Keratinocyte (primary cell): ENCODE data around the gene HOXA7. TPM values are rescaled to one million over a fixed set of nuclear protein-coding genes. Genes with fewer than 3 reads are reported as not detected.

Experiments used
- DNase-seq: peaks from one replicate; pipeline ENCODE4 v3.0.0-alpha.2; 2011; ENCODE audit warnings: low read depth, missing footprints, low spot score
- FAIRE-seq: peaks from 2 replicates; lab custom pipeline; 2011; peaks lifted over from hg19 to GRCh38; lab: Jason Lieb, UNC
- H2AFZ ChIP-seq: 2 replicates; pipeline ENCODE4 v1.6.0; 2012; ENCODE audit warnings: low read length, control low read depth, inconsistent platforms; ENCODE audit not compliant: control insufficient read depth
- H3K27ac ChIP-seq: 2 replicates; pipeline ENCODE4 v1.5.1; 2011; ENCODE audit warnings: low read length; ENCODE audit not compliant: control insufficient read depth, insufficient read depth
- H3K27me3 ChIP-seq: 3 replicates; pipeline ENCODE4 v1.6.0; 2011; ENCODE audit warnings: low read length; ENCODE audit not compliant: control insufficient read depth, insufficient read depth; ENCODE audit errors: extremely low read depth
- H3K36me3 ChIP-seq, 2 experiments: 2 replicates in 1 of 2; 3 replicates in 1 of 2; pipeline ENCODE4 v1.5.1; 2011; ENCODE audit warnings: low read length in 2 of 2, mild to moderate bottlenecking in 1 of 2; ENCODE audit not compliant: control insufficient read depth in 2 of 2, insufficient read depth in 2 of 2; ENCODE audit errors: extremely low read depth in 1 of 2
- H3K4me1 ChIP-seq: 3 replicates; pipeline ENCODE4 v1.5.1; 2011; ENCODE audit warnings: low read length; ENCODE audit not compliant: control insufficient read depth, insufficient read depth; ENCODE audit errors: extremely low read depth
- H3K4me2 ChIP-seq: 3 replicates; pipeline ENCODE4 v1.6.0; 2011; ENCODE audit warnings: low read depth, low read length; ENCODE audit not compliant: control insufficient read depth, insufficient read depth; ENCODE audit errors: extremely low read depth
- H3K4me3 ChIP-seq, 3 experiments: fragments of 200-600 bp in 1 of 3; sonication (generic) in 1 of 3; 2 replicates in 2 of 3; 3 replicates in 1 of 3; pipeline ENCODE4 v1.5.1; 2011 to 2016; ENCODE audit warnings: low read length in 3 of 3, mild to moderate bottlenecking in 3 of 3, control low read depth in 2 of 3, inconsistent platforms in 1 of 3, low read depth in 1 of 3, mixed read lengths in 1 of 3, mixed run types in 1 of 3, moderate library complexity in 1 of 3; ENCODE audit not compliant: control insufficient read depth in 2 of 3, insufficient read depth in 2 of 3; ENCODE audit errors: extremely low read depth in 1 of 3
- H3K79me2 ChIP-seq: 2 replicates; pipeline ENCODE4 v1.6.0; 2012; ENCODE audit warnings: low read length; ENCODE audit not compliant: control insufficient read depth, insufficient read depth
- H3K9ac ChIP-seq: 3 replicates; pipeline ENCODE4 v1.6.0; 2011; ENCODE audit warnings: low read length; ENCODE audit not compliant: control insufficient read depth, insufficient read depth; ENCODE audit errors: extremely low read depth
- H3K9me1 ChIP-seq: 3 replicates; pipeline ENCODE4 v1.6.0; 2011; ENCODE audit warnings: low read length; ENCODE audit not compliant: control insufficient read depth, insufficient read depth; ENCODE audit errors: extremely low read depth
- H3K9me3 ChIP-seq: 2 replicates; pipeline ENCODE4 v1.5.1; 2012; ENCODE audit warnings: low read depth, low read length; ENCODE audit not compliant: control insufficient read depth
- H4K20me1 ChIP-seq: 3 replicates; pipeline ENCODE4 v1.6.0; 2011; ENCODE audit warnings: low read length; ENCODE audit not compliant: control insufficient read depth, insufficient read depth; ENCODE audit errors: extremely low read depth
- CTCF ChIP-seq, 3 experiments: IDR thresholded peaks in 1 of 3; conservative IDR thresholded peaks in 1 of 3; optimal IDR thresholded peaks in 1 of 3; 2 replicates in 2 of 3; 3 replicates in 1 of 3; pipeline versions ENCODE3 to v1.5.1; 2011; ENCODE audit warnings: low read length in 3 of 3, mild to moderate bottlenecking in 3 of 3, moderate library complexity in 2 of 3, control low read depth in 1 of 3, inconsistent platforms in 1 of 3; ENCODE audit not compliant: insufficient read depth in 2 of 3; ENCODE audit errors: extremely low read depth in 1 of 3
- EZH2 ChIP-seq: IDR thresholded peaks from one replicate; pipeline ENCODE4 v1.6.1; 2012; ENCODE audit warnings: inconsistent platforms, mild to moderate bottlenecking, low read length, moderate library complexity
- dilution Hi-C: fragments of 300-500 bp; cut with MboI; formaldehyde crosslinking; loops from one replicate; pipeline ENCODE4 v1.7.0; 2020; ENCODE audit warnings: low sequenced_read_pairs; ENCODE audit not compliant: extremely low pct_ligation_motif_present
- polyA plus RNA-seq, 5 experiments: library from polyadenylated mRNA; depleted of rRNA in 3 of 5; stranded (reverse) in 3 of 5; stranded (forward) in 1 of 5; unstranded in 1 of 5; fragments of >200 nt; gene quantifications; 1 replicate in 1 of 5; 2 replicates in 3 of 5; 3 replicates in 1 of 5; pipeline versions ENCODE4 v1.2.1 to v1.2.3, GENCODE V29; 2011 to 2012; ENCODE audit warnings: missing spikeins in 2 of 5, low read depth in 1 of 5, low replicate concordance in 1 of 5

Gene HOXA7
- polyA plus RNA-seq, 1 donor (not counting 4 experiments of a cell fraction or from before 2014, with no cell fraction given), result 8.1 TPM

DNA sequence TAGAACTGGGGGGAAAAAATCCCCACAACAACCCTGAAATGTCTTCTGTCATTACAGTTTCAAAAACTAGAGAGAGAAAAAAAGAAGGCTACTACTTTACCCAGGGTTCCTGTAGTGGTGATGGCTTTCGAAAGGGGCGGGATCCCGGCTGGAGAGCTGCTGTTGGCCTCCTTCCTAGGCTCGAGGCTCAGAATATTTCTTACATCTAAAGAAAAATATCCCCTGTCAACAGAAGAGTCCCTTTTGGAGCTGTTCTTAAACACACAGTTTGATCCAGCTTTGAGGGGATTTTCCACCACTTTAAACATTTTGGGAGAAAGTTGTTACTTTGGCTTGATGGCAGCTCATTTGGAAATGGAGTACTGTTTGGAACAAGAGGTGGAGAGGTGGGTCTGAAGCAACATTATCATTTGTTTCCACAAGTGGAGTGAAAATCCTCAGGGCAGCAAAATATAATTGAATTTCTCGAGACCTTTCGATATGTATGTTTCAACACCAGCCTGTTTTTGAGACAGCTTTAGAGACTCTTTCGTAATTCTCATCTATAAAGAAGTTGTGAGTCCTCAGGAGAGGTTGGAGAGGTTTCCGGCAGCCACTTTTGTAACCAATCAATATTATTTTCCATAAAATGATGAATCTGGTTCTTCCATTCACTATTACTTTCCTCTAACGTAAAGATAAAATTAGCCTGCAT is 38.4 kb upstream of the HOXA7 start:
- dilution Hi-C loops, result no loop called here
- H2AFZ ChIP-seq, result no peak overlapping the region
- no peaks in the 10 kb centered on the region for H3K9me3 ChIP-seq
- H3K27ac ChIP-seq, result no peak overlapping the region
- DNase-seq, result no peak
- H3K27me3 ChIP-seq, result peaks cover 87% of the 10 kb centered on the region
- H3K4me1 ChIP-seq, result peaks cover 2% of the 10 kb centered on the region
- H4K20me1 ChIP-seq, result no peaks in the 10 kb centered on the region
- H3K4me3 ChIP-seq, result no peak overlapping the region
- no peaks in the 10 kb centered on the region for H3K9me1 ChIP-seq
- no peaks in the 10 kb centered on the region for H3K36me3 ChIP-seq
- no peaks in the 10 kb centered on the region for H3K79me2 ChIP-seq
- H3K4me2 ChIP-seq, result no peak overlapping the region
- TF ChIP-seq CTCF (optimal IDR thresholded peaks at IDR 0.05 in 1 of 3, IDR thresholded peaks at IDR 0.05 in 1 of 3, conservative IDR thresholded peaks at IDR 0.05 in 1 of 3; ENCODE audit: extremely low read depth in 1 of 3, insufficient read depth in 2 of 3, low read length in 3 of 3), result no peak
- no peak for FAIRE-seq
- H3K9ac ChIP-seq, result no peak overlapping the region

GRCh38 chr7:27194002-27194352 is 37.5 kb upstream of the HOXA7 start:
- Histone ChIP-seq H3K9me1 (no peaks in the 10 kb centered on the region), H3K27me3 (peaks cover 91% of the 10 kb centered on the region), H4K20me1 (no peaks in the 10 kb centered on the region), H3K27ac (no peak overlapping the region), H3K4me1 (peaks cover 2% of the 10 kb centered on the region), H3K36me3 (no peaks in the 10 kb centered on the region), H3K9ac (no peak overlapping the region), H3K79me2 (no peaks in the 10 kb centered on the region), H2AFZ (no peak overlapping the region), H3K4me3 (no peak overlapping the region), H3K4me2 (no peak overlapping the region), H3K9me3 (no peaks in the 10 kb centered on the region)
- no peak for FAIRE-seq
- DNase-seq, result no peak
- TF ChIP-seq CTCF (optimal IDR thresholded peaks at IDR 0.05 in 1 of 3, IDR thresholded peaks at IDR 0.05 in 1 of 3, conservative IDR thresholded peaks at IDR 0.05 in 1 of 3; ENCODE audit: extremely low read depth in 1 of 3, insufficient read depth in 2 of 3, low read length in 3 of 3) (no peak), EZH2 (peak; percentile 25)
- dilution Hi-C loops, result no loop called here
